ENCODE data around the gene MACF1.

Gene MACF1

GRCh38 chr1:39434797-39435395 is 230.4 kb downstream of the MACF1 start:
- Histone ChIP-seq H3K79me2 (ENCODE audit: insufficient read depth, low read depth) (no peaks in the 10 kb centered on the region), H3K9ac (no peak overlapping the region), H4K20me1 (ENCODE audit: insufficient read depth) (no peaks in the 10 kb centered on the region), H3K27ac (no peak overlapping the region), H3K36me3 (ENCODE audit: insufficient read depth) (no peaks in the 10 kb centered on the region), H3K4me2 (no peak overlapping the region), H3K4me1 (ENCODE audit: low read depth, poor library complexity, severe bottlenecking) (no peaks in the 10 kb centered on the region), H3K27me3 (ENCODE audit: insufficient read depth, low read depth) (no peaks in the 10 kb centered on the region), H3K4me3 (IDR thresholded peaks at IDR 0.05; ENCODE audit: insufficient read depth, low read depth, low read length) (no peak overlapping the region), H2AFZ (ENCODE audit: low read depth) (no peak overlapping the region)
- no peak for TF ChIP-seq CTCF (conservative IDR thresholded peaks at IDR 0.05; ENCODE audit: low read depth, low read length)

GRCh38 chr1:39435597-39435996 is 231.1 kb downstream of the MACF1 start:
- Histone ChIP-seq H3K4me1 (ENCODE audit: low read depth, poor library complexity, severe bottlenecking) (no peaks in the 10 kb centered on the region), H3K36me3 (ENCODE audit: insufficient read depth) (no peaks in the 10 kb centered on the region), H3K27me3 (ENCODE audit: insufficient read depth, low read depth) (no peaks in the 10 kb centered on the region), H3K4me3 (IDR thresholded peaks at IDR 0.05; ENCODE audit: insufficient read depth, low read depth, low read length) (no peak overlapping the region), H3K4me2 (no peak overlapping the region), H3K27ac (no peak overlapping the region), H2AFZ (ENCODE audit: low read depth) (no peak overlapping the region), H3K79me2 (ENCODE audit: insufficient read depth, low read depth) (no peaks in the 10 kb centered on the region), H3K9ac (no peak overlapping the region), H4K20me1 (ENCODE audit: insufficient read depth) (no peaks in the 10 kb centered on the region)
- TF ChIP-seq CTCF (conservative IDR thresholded peaks at IDR 0.05; ENCODE audit: low read depth, low read length): no peak

- Histone ChIP-seq H3K27me3 (ENCODE audit: insufficient read depth, low read depth) (no peaks in the 10 kb centered on the region), H3K79me2 (ENCODE audit: insufficient read depth, low read depth) (no peaks in the 10 kb centered on the region), H2AFZ (ENCODE audit: low read depth) (no peak overlapping the region), H3K36me3 (ENCODE audit: insufficient read depth) (peaks cover 1% of the 10 kb centered on the region; the same call in 1 of the 2 replicates), H3K9ac (no peak overlapping the region), H3K4me2 (no peak overlapping the region), H3K27ac (no peak overlapping the region), H3K4me3 (IDR thresholded peaks at IDR 0.05; ENCODE audit: insufficient read depth, low read depth, low read length) (no peak overlapping the region), H3K4me1 (ENCODE audit: low read depth, poor library complexity, severe bottlenecking) (no peaks in the 10 kb centered on the region), H4K20me1 (ENCODE audit: insufficient read depth) (no peaks in the 10 kb centered on the region)
- no peak for TF ChIP-seq CTCF (conservative IDR thresholded peaks at IDR 0.05; ENCODE audit: low read depth, low read length)
Measured at GRCh38 chr1:39436842-39437241, 232.3 kb downstream of the MACF1 start.

GRCh38 chr1:39438042-39438441 is 233.5 kb downstream of the MACF1 start:
- Histone ChIP-seq H3K27ac (no peak overlapping the region), H3K9ac (no peak overlapping the region), H3K4me3 (IDR thresholded peaks at IDR 0.05; ENCODE audit: insufficient read depth, low read depth, low read length) (no peak overlapping the region), H3K27me3 (ENCODE audit: insufficient read depth, low read depth) (no peaks in the 10 kb centered on the region), H3K4me2 (no peak overlapping the region), H2AFZ (ENCODE audit: low read depth) (no peak overlapping the region), H3K4me1 (ENCODE audit: low read depth, poor library complexity, severe bottlenecking) (no peaks in the 10 kb centered on the region), H3K79me2 (ENCODE audit: insufficient read depth, low read depth) (no peaks in the 10 kb centered on the region), H3K36me3 (ENCODE audit: insufficient read depth) (peaks cover 4% of the 10 kb centered on the region; the same call in 1 of the 2 replicates), H4K20me1 (ENCODE audit: insufficient read depth) (no peaks in the 10 kb centered on the region)
- no peak for TF ChIP-seq CTCF (conservative IDR thresholded peaks at IDR 0.05; ENCODE audit: low read depth, low read length)

Data from KMS-11 (cell line).